Measurements from ENCODE around the gene FIBP. TPM values are rescaled to one million over a fixed set of nuclear protein-coding genes. Genes with fewer than 3 reads are reported as not detected.
A peak's percentile ranks its signal among the peaks of the same experiment; 100 is the strongest.

Gene FIBP
- total and polyA plus RNA-seq, 2 of the 8 experiments (the other 6 are each of a cell fraction or from before 2014, with no cell fraction given): 74.3 to 173 TPM

DNA sequence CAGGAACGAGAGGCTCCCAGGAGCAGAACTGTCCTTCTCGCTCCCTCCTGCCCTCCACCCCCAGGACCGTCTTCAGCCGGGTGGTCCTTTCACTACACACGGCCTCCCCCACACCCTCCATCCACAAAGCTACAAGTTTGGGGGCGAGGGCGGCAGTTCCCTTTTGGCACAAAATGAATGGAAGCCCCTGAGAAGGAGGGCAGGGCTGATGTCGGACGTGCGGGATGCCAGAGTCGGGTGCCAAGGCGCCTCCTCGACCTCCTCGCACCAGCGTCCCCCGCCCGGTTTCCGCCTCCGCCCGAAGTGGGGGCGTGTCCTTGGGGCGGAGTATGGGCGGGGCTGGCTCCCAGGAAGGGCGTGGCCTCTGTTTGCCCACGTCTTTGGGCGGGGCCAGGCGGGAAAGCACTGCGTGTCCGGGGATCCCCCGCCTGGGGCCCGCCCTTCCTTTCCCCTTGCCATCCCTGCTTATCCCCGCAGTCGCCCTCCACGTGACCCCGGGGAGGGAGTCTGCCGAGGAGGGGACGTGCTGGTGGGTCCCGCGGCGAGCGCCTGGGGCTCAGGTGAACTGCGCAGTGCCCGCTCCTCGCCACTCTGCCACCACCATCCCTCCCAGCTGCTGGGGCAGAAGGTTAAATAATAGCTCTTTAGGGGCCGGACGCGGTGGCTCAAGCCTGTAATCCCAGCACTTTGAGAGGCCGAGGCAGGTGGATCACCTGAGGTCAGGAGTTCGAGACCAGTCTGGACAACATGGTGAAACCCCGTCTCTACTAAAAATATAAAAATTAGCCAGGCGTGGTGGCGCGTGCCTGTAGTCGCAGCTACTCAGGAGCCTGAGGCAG, 14.7 kb downstream of the FIBP start:
- 15% methylated on average over 46 of the region's 54 CpGs; no CpG with 5 or more reads in 1 of the 2 experiments for WGBS, 2 experiments (ENCODE audit: extremely low coverage in 1 of 2, insufficient coverage in 1 of 2, insufficient read length in 1 of 2, insufficient replicate concordance in 2 of 2, low coverage in 1 of 2, low lambda C conversion rate in 2 of 2, missing lambda C conversion rate in 1 of 2)
- Histone ChIP-seq H3K79me2 (ENCODE audit: control insufficient read depth in 1 of 2, insufficient read depth in 2 of 2, low read length in 2 of 2) (no peaks in the 10 kb centered on the region), H2BK5ac (ENCODE audit: low read depth, low read length) (no peak overlapping the region), H2BK20ac (ENCODE audit: low read length) (no peak overlapping the region), H3K23ac (ENCODE audit: insufficient read length) (no peak overlapping the region), H3K27ac (ENCODE audit: low read depth, low read length) (no peak overlapping the region), H3K9me3 (ENCODE audit: insufficient read depth in 2 of 2, low read depth in 1 of 2, low read length in 1 of 2) (no peaks in the 10 kb centered on the region), H2AFZ (ENCODE audit: low read length) (0 out of 2 replicates have a peak overlapping the region, but pooled peaks have one; percentile 28), H4K5ac (ENCODE audit: insufficient read length, low read depth, low read length) (peak overlapping the region; percentile 57), H3K27me3 (replicated peaks in 1 of 4; ENCODE audit: control insufficient read depth in 3 of 4, extremely low read depth in 1 of 4, insufficient read depth in 3 of 4, low read length in 3 of 4) (peaks cover 0 to 35% (median 14%) of the 10 kb centered on the region in 4 experiments; a peak in 4 of 7 replicates), H3K9ac (replicated peaks in 1 of 4; ENCODE audit: extremely low read depth in 1 of 4, low read depth in 3 of 4, low read length in 3 of 4) (no peak overlapping the region), H2BK15ac (ENCODE audit: low read length) (no peak overlapping the region), H3K18ac (ENCODE audit: extremely low read depth, low read length) (peak overlapping the region; percentile 7; the same call in 1 of the 2 replicates), H3K56ac (replicated peaks; ENCODE audit: insufficient read length, low read depth, low read length) (peak overlapping the region; percentile 77), H4K20me1 (replicated peaks in 1 of 2; ENCODE audit: control insufficient read depth in 1 of 2, insufficient read depth in 2 of 2, low read length in 2 of 2) (peaks cover 0 to 2% of the 10 kb centered on the region in 2 experiments), H3K36me3 (ENCODE audit: control insufficient read depth in 2 of 4, insufficient read depth in 4 of 4, low read length in 3 of 4) (no peaks in the 10 kb centered on the region), H3K4ac (replicated peaks; ENCODE audit: insufficient read length, low read depth, low read length) (no peak overlapping the region), H2BK120ac (replicated peaks; ENCODE audit: low read depth, low read length) (no peak overlapping the region), H4K8ac (ENCODE audit: extremely low read depth, insufficient read depth, low read length) (peak overlapping the region; percentile 71; the same call in 1 of the 2 replicates), H2BK12ac (ENCODE audit: low read depth, low read length) (no peak overlapping the region), H3K14ac (ENCODE audit: insufficient read length) (no peak overlapping the region), H2AK5ac (ENCODE audit: low read depth, low read length) (no peak overlapping the region), H3K4me2 (ENCODE audit: insufficient read depth in 1 of 2, low read depth in 2 of 2, low read length in 2 of 2) (peak overlapping the region; percentile 83 to 90), H4K91ac (replicated peaks; ENCODE audit: insufficient read length, low read length) (peak overlapping the region; percentile 34), H3K4me3 (ENCODE audit: extremely low read depth in 1 of 4, insufficient read depth in 2 of 4, low read depth in 3 of 4, low read length in 4 of 4) (peak overlapping the region; percentile 49 to 77 (median 68)), H3K4me1 (replicated peaks in 1 of 4; ENCODE audit: control insufficient read depth in 3 of 4, insufficient read depth in 4 of 4, low read length in 3 of 4) (peaks cover 0 to 8% (median under 1%) of the 10 kb centered on the region in 4 experiments; a peak in 4 of 7 replicates), H3K23me2 (ENCODE audit: low read depth, low read length) (peaks cover 5% of the 10 kb centered on the region; the same call in 1 of the 2 replicates), H3K79me1 (ENCODE audit: low read depth, low read length) (no peaks in the 10 kb centered on the region)
- CTCF ChIA-PET (ENCODE audit: partially characterized antibody): interaction anchor here (1.0 to 8.9 kb wide), 6 partner anchors 12 to 162 kb away, joined by 3 to 210 read pairs (median 11); partner anchors contain the start of genes CCDC85B, FIBP and KAT5
- DNase-seq (ENCODE audit: low read depth in 1 of 2, low spot score in 2 of 2) (peak; percentile 84 to 100), FAIRE-seq (peak; percentile 24)
- POLR2A ChIA-PET (ENCODE audit: partially characterized antibody): interaction anchor here (0.7 to 39.7 kb wide), 6 partner anchors 1 to 150 kb away, joined by 3 to 1071 read pairs (median 4); partner anchors contain the start of genes CCDC85B, CFL1, CTSW and EFEMP2
- TF ChIP-seq POLR2AphosphoS5 (IDR thresholded peaks at IDR 0.05; ENCODE audit: low read depth, low read length): 0 out of 2 replicates have a peak, but pooled peaks have one; percentile 22
- TF ChIP-seq CREB1 (IDR thresholded peaks at IDR 0.05): peak; percentile 64
- TF ChIP-seq CBX8 (IDR thresholded peaks at IDR 0.05; ENCODE audit: borderline replicate concordance, low read depth, low read length): no peak
- TF ChIP-seq SP1 (IDR thresholded peaks at IDR 0.05; ENCODE audit: low read depth, low read length): peak; percentile 83; the same call in 1 of the 2 replicates
- TF ChIP-seq TBP (IDR thresholded peaks at IDR 0.05; ENCODE audit: low read depth, low read length): peak; percentile 50; the same call in 1 of the 2 replicates
- TF ChIP-seq MAX (IDR thresholded peaks at IDR 0.05): peak; percentile 61; the same call in 1 of the 2 replicates
- TF ChIP-seq SIN3A (conservative IDR thresholded peaks at IDR 0.05 in 1 of 2, IDR thresholded peaks at IDR 0.05 in 1 of 2; ENCODE audit: low read depth in 1 of 2, low read length in 2 of 2): 0 out of 4 replicates have a peak, but pooled peaks have one; percentile 16 to 44
- TF ChIP-seq SUZ12 (IDR thresholded peaks at IDR 0.05; ENCODE audit: low read length): no peak
- 0 out of 4 replicates have a peak, but pooled peaks have one; percentile 21 to 65 for TF ChIP-seq HDAC2 (IDR thresholded peaks at IDR 0.05; ENCODE audit: borderline replicate concordance in 1 of 2, low read depth in 2 of 2, low read length in 2 of 2)
- TF ChIP-seq RXRA (IDR thresholded peaks at IDR 0.05; ENCODE audit: insufficient read depth, low read depth, low read length): 0 out of 2 replicates have a peak, but pooled peaks have one; percentile 64
